Left ventricle myocardium inferior (tissue), 1 donor: ENCODE data around the gene MFSD12. TPM values are rescaled to one million over a fixed set of nuclear protein-coding genes. Genes with fewer than 3 reads are reported as not detected.

ENCODE experiments used
- DNase-seq: peaks from one replicate; pipeline ENCODE4 v3.0.0-alpha.2; 2020
- H3K27ac ChIP-seq: fragments of 200-600 bp; replicated peaks from 2 replicates; pipeline ENCODE4 v1.8.0; 2021
- H3K27me3 ChIP-seq: fragments of 200-600 bp; 2 replicates; pipeline ENCODE4 v1.8.0; 2021; ENCODE audit warnings: low read depth
- H3K36me3 ChIP-seq: fragments of 200-600 bp; 2 replicates; pipeline ENCODE4 v1.8.0; 2021
- H3K4me1 ChIP-seq: fragments of 200-600 bp; 2 replicates; pipeline ENCODE4 v1.8.0; 2021
- H3K4me3 ChIP-seq: fragments of 200-600 bp; 2 replicates; pipeline ENCODE4 v1.8.0; 2021; ENCODE audit warnings: mild to moderate bottlenecking, moderate library complexity
- H3K9me3 ChIP-seq: fragments of 200-600 bp; replicated peaks from 2 replicates; pipeline ENCODE4 v1.8.0; 2021
- intact Hi-C: fragments of 100-400 bp; cut with micrococcal nuclease; formaldehyde crosslinking; loops from one replicate; pipeline ENCODE4 v1.11.0; 2022
- total RNA-seq: library from RNA; stranded (reverse); fragmentation: NEBNext Ultra II Directional; extraction: Animal tissue kit (Norgen Biotek cat#: 25700); gene quantifications from one replicate; pipeline ENCODE4 v1.2.1, GENCODE V29; 2021
- TF ChIP-seq, protein P1 (sequence below): fragments of 200-600 bp; IDR thresholded peaks from 2 replicates; pipeline ENCODE4 v1.8.0; 2021; ENCODE audit warnings: antibody characterized with exemption, mild to moderate bottlenecking, borderline replicate concordance
- donor health status: DM: no; HTN: yes; CAD: no; lungs with severe emphysema.

Gene MFSD12
- total RNA-seq, 1 donor from 2014 or later: 23.5 TPM

GRCh38 chr19:3535981-3536380 is 21.4 kb downstream of the MFSD12 start:
- H3K4me1 ChIP-seq: peaks cover 8% of the 10 kb centered on the region
- intact Hi-C loops: no loop called here
- no peak overlapping the region for H3K4me3 ChIP-seq
- H3K27ac ChIP-seq: peak overlapping the region; percentile 46
- H3K36me3 ChIP-seq: peaks cover 59% of the 10 kb centered on the region
- no peaks in the 10 kb centered on the region for H3K27me3 ChIP-seq
- TF ChIP-seq, protein P1, sequence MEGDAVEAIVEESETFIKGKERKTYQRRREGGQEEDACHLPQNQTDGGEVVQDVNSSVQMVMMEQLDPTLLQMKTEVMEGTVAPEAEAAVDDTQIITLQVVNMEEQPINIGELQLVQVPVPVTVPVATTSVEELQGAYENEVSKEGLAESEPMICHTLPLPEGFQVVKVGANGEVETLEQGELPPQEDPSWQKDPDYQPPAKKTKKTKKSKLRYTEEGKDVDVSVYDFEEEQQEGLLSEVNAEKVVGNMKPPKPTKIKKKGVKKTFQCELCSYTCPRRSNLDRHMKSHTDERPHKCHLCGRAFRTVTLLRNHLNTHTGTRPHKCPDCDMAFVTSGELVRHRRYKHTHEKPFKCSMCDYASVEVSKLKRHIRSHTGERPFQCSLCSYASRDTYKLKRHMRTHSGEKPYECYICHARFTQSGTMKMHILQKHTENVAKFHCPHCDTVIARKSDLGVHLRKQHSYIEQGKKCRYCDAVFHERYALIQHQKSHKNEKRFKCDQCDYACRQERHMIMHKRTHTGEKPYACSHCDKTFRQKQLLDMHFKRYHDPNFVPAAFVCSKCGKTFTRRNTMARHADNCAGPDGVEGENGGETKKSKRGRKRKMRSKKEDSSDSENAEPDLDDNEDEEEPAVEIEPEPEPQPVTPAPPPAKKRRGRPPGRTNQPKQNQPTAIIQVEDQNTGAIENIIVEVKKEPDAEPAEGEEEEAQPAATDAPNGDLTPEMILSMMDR: no peak
- no peak for DNase-seq
- no peaks in the 10 kb centered on the region for H3K9me3 ChIP-seq

GRCh38 chr19:3535563-3535965 is 21.8 kb downstream of the MFSD12 start:
- intact Hi-C loops: no loop called here
- Histone ChIP-seq H3K4me1 (peaks cover 8% of the 10 kb centered on the region), H3K9me3 (no peaks in the 10 kb centered on the region), H3K27ac (no peak overlapping the region), H3K4me3 (no peak overlapping the region), H3K27me3 (no peaks in the 10 kb centered on the region), H3K36me3 (peaks cover 64% of the 10 kb centered on the region)
- TF ChIP-seq, protein P1: no peak
- DNase-seq: no peak

- Histone ChIP-seq H3K9me3 (no peaks in the 10 kb centered on the region), H3K4me3 (no peak overlapping the region), H3K36me3 (peaks cover 65% of the 10 kb centered on the region), H3K27ac (no peak overlapping the region), H3K4me1 (peaks cover 8% of the 10 kb centered on the region), H3K27me3 (no peaks in the 10 kb centered on the region)
- intact Hi-C loops: no loop called here
- TF ChIP-seq, protein P1: no peak
- DNase-seq: no peak
These were observed 22.2 kb downstream of the MFSD12 start for GRCh38 chr19:3535235-3535535.

DNA sequence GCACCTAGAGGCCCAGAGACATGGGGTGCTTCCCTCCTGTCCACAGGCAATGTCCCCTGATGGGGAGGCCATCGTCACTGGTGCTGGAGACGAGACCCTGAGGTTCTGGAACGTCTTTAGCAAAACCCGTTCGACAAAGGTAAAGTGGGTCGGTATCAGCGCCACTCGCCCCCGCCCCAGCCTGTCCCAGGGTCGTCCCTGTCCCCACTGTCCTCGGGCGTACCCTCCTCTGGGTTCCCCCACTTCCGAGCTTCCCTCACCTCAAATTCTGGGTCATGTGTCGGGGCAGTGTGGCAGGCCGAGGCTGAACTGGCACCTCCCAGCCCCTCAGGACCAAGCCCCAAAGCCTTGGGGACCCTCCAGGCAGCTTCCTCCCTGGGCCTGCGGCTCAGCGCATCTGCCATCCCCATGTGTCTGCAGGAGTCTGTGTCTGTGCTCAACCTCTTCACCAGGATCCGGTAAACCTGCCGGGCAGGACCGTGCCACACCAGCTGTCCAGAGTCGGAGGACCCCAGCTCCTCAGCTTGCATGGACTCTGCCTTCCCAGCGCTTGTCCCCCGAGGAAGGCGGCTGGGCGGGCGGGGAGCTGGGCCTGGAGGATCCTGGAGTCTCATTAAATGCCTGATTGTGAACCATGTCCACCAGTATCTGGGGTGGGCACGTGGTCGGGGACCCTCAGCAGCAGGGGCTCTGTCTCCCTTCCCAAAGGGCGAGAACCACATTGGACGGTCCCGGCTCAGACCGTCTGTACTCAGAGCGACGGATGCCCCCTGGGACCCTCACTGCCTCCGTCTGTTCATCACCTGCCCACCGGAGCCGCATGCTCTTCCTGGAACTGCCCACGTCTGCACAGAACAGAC is 22.8 kb downstream of the MFSD12 start:
- intact Hi-C loops: no loop called here
- TF ChIP-seq, protein P1: no peak
- Histone ChIP-seq H3K27ac (no peak overlapping the region), H3K9me3 (no peaks in the 10 kb centered on the region), H3K27me3 (no peaks in the 10 kb centered on the region), H3K36me3 (peaks cover 63% of the 10 kb centered on the region), H3K4me1 (peaks cover 8% of the 10 kb centered on the region), H3K4me3 (no peak overlapping the region)
- DNase-seq: no peak

DNA sequence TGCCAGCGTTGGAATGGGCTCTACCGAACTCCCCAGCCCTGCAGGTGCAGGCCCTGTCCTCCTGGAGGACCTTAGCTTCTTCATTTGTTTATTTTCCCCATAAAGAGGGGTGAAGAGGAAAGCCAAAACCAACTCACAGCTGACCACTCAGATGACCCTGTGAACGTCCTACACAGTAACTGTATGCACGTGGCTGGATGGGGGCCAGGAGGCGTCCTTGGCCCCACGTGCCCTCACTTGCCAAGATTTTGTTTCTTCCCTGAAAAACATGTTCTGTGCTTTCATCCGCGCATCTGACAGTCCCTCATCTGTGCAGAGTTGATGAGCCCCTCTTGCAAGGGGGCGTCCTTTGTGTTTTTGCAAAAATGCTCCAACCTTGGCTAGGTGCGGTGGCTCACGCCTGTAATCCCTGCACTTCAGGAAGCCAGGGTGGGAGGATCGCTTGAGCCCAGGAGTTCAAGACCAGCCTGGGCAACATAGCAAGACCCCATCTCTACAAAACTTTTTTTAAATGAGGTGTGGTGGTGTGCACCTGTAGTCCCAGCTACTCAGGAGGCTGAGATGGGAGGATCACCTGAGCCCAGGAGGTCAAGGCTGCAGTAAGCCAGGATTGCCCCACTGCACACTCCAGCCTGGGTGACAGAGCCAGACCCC is 23.7 kb downstream of the MFSD12 start:
- H3K27ac ChIP-seq: no peak overlapping the region
- no peaks in the 10 kb centered on the region for H3K9me3 ChIP-seq
- intact Hi-C loops: no loop called here
- peaks cover 8% of the 10 kb centered on the region for H3K4me1 ChIP-seq
- no peaks in the 10 kb centered on the region for H3K27me3 ChIP-seq
- no peak for DNase-seq
- peaks cover 61% of the 10 kb centered on the region for H3K36me3 ChIP-seq
- TF ChIP-seq, protein P1: no peak
- no peak overlapping the region for H3K4me3 ChIP-seq
